GM13976 (cell line): ENCODE data around the gene ANGPT4.

ENCODE experiments used
- DNase-seq: peaks from one replicate; pipeline ENCODE4 v3.0.0; 2012; ENCODE audit warnings: low spot score
- in situ Hi-C: fragments of 300-500 bp; cut with MboI; formaldehyde crosslinking; loops from one replicate; pipeline ENCODE4 v1.12.0; 2022; ENCODE audit warnings: low sequenced_read_pairs, mixed read lengths, inconsistent platforms; ENCODE audit not compliant: unreplicated experiment
- TF ChIP-seq, protein P1 (sequence below): IDR thresholded peaks from 2 replicates; pipeline ENCODE4 v1.5.1; 2012; ENCODE audit warnings: borderline replicate concordance, mild to moderate bottlenecking; ENCODE audit not compliant: insufficient read depth; ENCODE audit errors: extremely low read depth, missing control alignments, control extremely low read depth

The ANGPT4 gene

DNA sequence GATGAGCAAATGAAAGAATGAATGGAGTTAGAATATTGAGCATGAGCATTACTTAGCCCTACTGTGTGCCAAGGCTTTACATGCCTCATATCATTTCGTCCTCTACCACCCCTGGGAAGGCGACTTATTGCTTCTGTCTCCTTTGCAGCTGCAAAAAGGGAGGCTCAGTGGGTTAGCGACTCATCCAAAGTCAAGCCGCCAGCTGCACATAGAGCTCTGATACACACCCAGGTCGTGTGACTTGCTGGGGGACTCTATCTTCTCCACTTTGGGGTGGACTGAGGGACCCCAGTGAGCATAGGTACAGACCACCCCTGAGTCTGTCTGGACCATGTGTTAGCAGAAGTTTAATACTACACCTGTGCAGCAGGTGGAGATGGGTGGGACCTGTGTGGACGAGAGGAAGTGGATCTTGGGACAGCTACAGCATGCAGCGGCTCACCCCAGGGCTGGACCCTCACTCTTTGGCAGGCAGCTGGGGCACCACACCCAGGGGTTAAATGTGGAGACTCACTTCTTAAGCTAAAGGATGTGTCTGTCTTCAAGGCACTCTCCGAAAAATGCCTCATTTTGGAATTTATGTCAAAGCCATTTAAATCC, 36.2 kb upstream of the ANGPT4 start:
- in situ Hi-C loops = no loop called here
- no peak for DNase-seq
- TF ChIP-seq, protein P1, sequence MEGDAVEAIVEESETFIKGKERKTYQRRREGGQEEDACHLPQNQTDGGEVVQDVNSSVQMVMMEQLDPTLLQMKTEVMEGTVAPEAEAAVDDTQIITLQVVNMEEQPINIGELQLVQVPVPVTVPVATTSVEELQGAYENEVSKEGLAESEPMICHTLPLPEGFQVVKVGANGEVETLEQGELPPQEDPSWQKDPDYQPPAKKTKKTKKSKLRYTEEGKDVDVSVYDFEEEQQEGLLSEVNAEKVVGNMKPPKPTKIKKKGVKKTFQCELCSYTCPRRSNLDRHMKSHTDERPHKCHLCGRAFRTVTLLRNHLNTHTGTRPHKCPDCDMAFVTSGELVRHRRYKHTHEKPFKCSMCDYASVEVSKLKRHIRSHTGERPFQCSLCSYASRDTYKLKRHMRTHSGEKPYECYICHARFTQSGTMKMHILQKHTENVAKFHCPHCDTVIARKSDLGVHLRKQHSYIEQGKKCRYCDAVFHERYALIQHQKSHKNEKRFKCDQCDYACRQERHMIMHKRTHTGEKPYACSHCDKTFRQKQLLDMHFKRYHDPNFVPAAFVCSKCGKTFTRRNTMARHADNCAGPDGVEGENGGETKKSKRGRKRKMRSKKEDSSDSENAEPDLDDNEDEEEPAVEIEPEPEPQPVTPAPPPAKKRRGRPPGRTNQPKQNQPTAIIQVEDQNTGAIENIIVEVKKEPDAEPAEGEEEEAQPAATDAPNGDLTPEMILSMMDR = no peak

- TF ChIP-seq, protein P1 = no peak
- no peak for DNase-seq
- in situ Hi-C loops = no loop called here
Observed at GRCh38 chr20:951384-952169, 35.4 kb upstream of the ANGPT4 start.

- DNase-seq = no peak
- in situ Hi-C loops = no loop called here
- TF ChIP-seq, protein P1 = no peak
Observed at GRCh38 chr20:949717-950116, 33.6 kb upstream of the ANGPT4 start.

GRCh38 chr20:946826-947225, 30.7 kb upstream of the ANGPT4 start:
- no peak for DNase-seq
- TF ChIP-seq, protein P1 = no peak
- in situ Hi-C loops = no loop called here

DNA sequence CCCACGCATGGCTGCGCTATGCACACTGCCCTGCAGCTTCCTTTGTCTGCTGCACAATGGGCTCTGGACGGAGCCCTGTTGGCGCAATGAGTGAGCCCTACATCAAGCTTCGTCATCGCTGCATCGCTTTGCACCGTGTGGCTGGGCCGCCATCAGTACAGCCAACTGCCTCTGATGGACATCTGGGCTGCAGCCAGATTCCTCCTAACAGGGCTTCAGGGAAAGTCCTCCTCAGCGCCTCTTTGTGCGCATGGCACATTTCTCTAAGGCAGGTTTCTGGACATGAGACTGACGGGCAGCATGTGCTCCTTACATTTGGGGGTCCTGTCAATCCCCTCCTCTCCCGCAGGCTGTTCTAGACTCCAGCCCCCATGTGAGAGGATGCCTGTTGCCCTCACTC, 29.7 kb upstream of the ANGPT4 start:
- in situ Hi-C loops = no loop called here
- no peak for DNase-seq
- TF ChIP-seq, protein P1 = no peak

GRCh38 chr20:944774-945410, 28.8 kb upstream of the ANGPT4 start:
- TF ChIP-seq, protein P1 = no peak
- in situ Hi-C loops = no loop called here
- no peak for DNase-seq
